OCI-LY7 (cell line): ENCODE results near the gene TRIM39. TPM values are rescaled to one million over a fixed set of nuclear protein-coding genes. Genes with fewer than 3 reads are reported as not detected.

Experiments
- BruUV-seq: library from RNA; stranded (reverse); fragments of 400-500 nt; replicated peaks from 2 replicates; lab custom pipeline; 2021; lab: Mats Ljungman, UMichigan
- CTCF ChIA-PET: fragments of 300-600 bp; sonication (Branson Sonifier 250); formaldehyde crosslinking; loops from one replicate; lab custom pipeline; 2022; ENCODE audit warnings: antibody characterized with exemption; ENCODE audit not compliant: unreplicated experiment; lab: Charles Lee
- POLR2A ChIA-PET: fragments of 300-600 bp; sonication (Branson Sonifier 250); formaldehyde crosslinking; loops from one replicate; lab custom pipeline; 2022; ENCODE audit warnings: antibody characterized with exemption; lab: Charles Lee
- DNase-seq: peaks from one replicate; pipeline ENCODE4 v3.0.0-alpha.2; 2015; ENCODE audit warnings: low spot score
- H2AFZ ChIP-seq: fragments of 200-600 bp; sonication (generic), shearing (Covaris generic); 2 replicates; pipeline ENCODE4 v1.6.1; 2014; ENCODE audit warnings: mild to moderate bottlenecking, antibody characterized with exemption, low read length, moderate library complexity
- H3K27ac ChIP-seq: fragments of 200-600 bp; sonication (generic); 2 replicates; pipeline ENCODE4 v1.5.1; 2014; ENCODE audit warnings: mixed run types, low read depth, mild to moderate bottlenecking, moderate library complexity, low read length, inconsistent platforms; ENCODE audit not compliant: poor library complexity, severe bottlenecking
- H3K36me3 ChIP-seq: fragments of 200-600 bp; sonication (generic); 2 replicates; pipeline ENCODE4 v1.6.1; 2014; ENCODE audit warnings: mild to moderate bottlenecking, antibody characterized with exemption, low read length, moderate library complexity, mixed read lengths; ENCODE audit not compliant: insufficient read depth
- H3K4me1 ChIP-seq: fragments of 200-600 bp; sonication (generic); 2 replicates; pipeline ENCODE4 v1.5.1; 2014; ENCODE audit warnings: mild to moderate bottlenecking, low read length; ENCODE audit not compliant: insufficient read depth, poor library complexity, severe bottlenecking
- H3K4me2 ChIP-seq: fragments of 200-600 bp; sonication (generic); 2 replicates; pipeline ENCODE4 v1.6.1; 2014; ENCODE audit warnings: mild to moderate bottlenecking, low read length
- H3K4me3 ChIP-seq: fragments of 200-600 bp; sonication (generic); 2 replicates; pipeline ENCODE4 v1.5.1; 2014; ENCODE audit warnings: mild to moderate bottlenecking, low read depth, low read length; ENCODE audit not compliant: poor library complexity, severe bottlenecking
- H3K79me2 ChIP-seq: fragments of 200-600 bp; sonication (generic); 2 replicates; pipeline ENCODE4 v1.6.1; 2016; ENCODE audit warnings: low read depth, mild to moderate bottlenecking, low read length, moderate library complexity, mixed read lengths; ENCODE audit not compliant: insufficient read depth
- H3K9me2 ChIP-seq: fragments of 200-600 bp; sonication (generic); 2 replicates; pipeline ENCODE4 v1.6.1; 2016; ENCODE audit warnings: mild to moderate bottlenecking, low read length, mixed read lengths; ENCODE audit not compliant: insufficient read depth
- H3K9me3 ChIP-seq: fragments of 200-600 bp; sonication (generic); 2 replicates; pipeline ENCODE4 v1.6.1; 2014; ENCODE audit warnings: mild to moderate bottlenecking, mixed run types, low read length, mixed read lengths
- H4K20me1 ChIP-seq: fragments of 200-600 bp; sonication (generic); 2 replicates; pipeline ENCODE4 v1.6.1; 2014; ENCODE audit warnings: mild to moderate bottlenecking, antibody characterized with exemption, low read length, moderate library complexity, mixed read lengths; ENCODE audit not compliant: insufficient read depth
- CTCF ChIP-seq: fragments of 200-600 bp; sonication (generic); conservative IDR thresholded peaks from 2 replicates; pipeline ENCODE4 v1.5.1; 2014; ENCODE audit warnings: mild to moderate bottlenecking, antibody characterized with exemption, low read length, moderate library complexity, mixed read lengths
- EZH2phosphoT487 ChIP-seq: fragments of 200-600 bp; sonication (generic); IDR thresholded peaks from 2 replicates; pipeline ENCODE4 v1.6.1; 2018; ENCODE audit warnings: low read depth, borderline replicate concordance, mild to moderate bottlenecking, mixed run types, antibody characterized with exemption, low read length, moderate library complexity, mixed read lengths
- intact Hi-C: fragments of 100-400 bp; cut with micrococcal nuclease; formaldehyde crosslinking; loops from one replicate; pipeline ENCODE4 v1.10.0; 2022; ENCODE audit not compliant: unreplicated experiment
- total RNA-seq, 2 experiments: library from RNA; depleted of rRNA in 1 of 2; stranded (reverse); fragments of >200 nt in 1 of 2; shearing (Covaris generic) in 1 of 2; gene quantifications; 2 replicates each; pipeline ENCODE4 v1.2.3, GENCODE V29; 2014 to 2022

The TRIM39 gene
- total RNA-seq, 2 experiments from 2014 or later = 11.4 to 17.0 TPM

GRCh38 chr6:30323806-30324205, 2.9 kb upstream of the TRIM39 start:
- Histone ChIP-seq H3K9me2 (no peaks in the 10 kb centered on the region), H3K4me1 (peaks cover 41% of the 10 kb centered on the region), H3K79me2 (peaks cover 84% of the 10 kb centered on the region), H4K20me1 (peaks cover 29% of the 10 kb centered on the region), H3K27ac (no peak overlapping the region), H3K4me3 (peak overlapping the region; percentile 84), H3K36me3 (peaks cover 27% of the 10 kb centered on the region), H2AFZ (no peak overlapping the region), H3K4me2 (peak overlapping the region; percentile 90; the same call in 1 of the 2 replicates), H3K9me3 (no peaks in the 10 kb centered on the region)
- intact Hi-C loops = no loop called here
- no peak for TF ChIP-seq EZH2phosphoT487
- TF ChIP-seq CTCF = no peak
- BruUV-seq = no TSS peak
- CTCF ChIA-PET = no interaction called here
- POLR2A ChIA-PET = interaction anchor here (0.7 kb wide), 1 partner anchor 271 kb away, joined by 3 read pairs; no protein-coding TSS in a partner anchor
- no peak for DNase-seq

- Histone ChIP-seq H3K4me3 (peak overlapping the region; percentile 84), H3K4me2 (peak overlapping the region; percentile 90), H3K9me3 (no peaks in the 10 kb centered on the region), H3K36me3 (peaks cover 28% of the 10 kb centered on the region), H2AFZ (peak overlapping the region; percentile 73; the same call in 1 of the 2 replicates), H3K79me2 (peaks cover 69% of the 10 kb centered on the region), H3K4me1 (peaks cover 41% of the 10 kb centered on the region), H3K9me2 (no peaks in the 10 kb centered on the region), H3K27ac (peak overlapping the region; percentile 84), H4K20me1 (peaks cover 29% of the 10 kb centered on the region)
- peak; percentile 75 for DNase-seq
- POLR2A ChIA-PET = interaction anchor here (0.7 to 1.2 kb wide), 2 partner anchors 57 to 496 kb away, joined by 4 to 7 read pairs; no protein-coding TSS in a partner anchor
- TF ChIP-seq CTCF (no peak), EZH2phosphoT487 (no peak)
- intact Hi-C loops = loop anchor here (5.0 kb wide), 1 partner anchor 113 kb away; the partner anchor contains the start of gene TRIM26
- TSS peak; percentile 57 for BruUV-seq
- CTCF ChIA-PET = no interaction called here
Observed at GRCh38 chr6:30325150-30325872, 1.4 kb upstream of the TRIM39 start.
